Aorta (tissue), 5 donors: ENCODE data around the gene PMPCA. TPM values are rescaled to one million over a fixed set of nuclear protein-coding genes. Genes with fewer than 3 reads are reported as not detected.

Experiments used
- ATAC-seq: fragments of 200-7000 bp; cut with Tn5 transposase; one replicate; pipeline ENCODE4 v1.9.1; 2022; ENCODE audit warnings: moderate library complexity; ENCODE audit not compliant: low FRiP score
- DNase-seq, 2 donors: peaks; one replicate each; pipeline ENCODE4 v3.0.0-alpha.2; 2020
- H3K27ac ChIP-seq, 2 donors: one replicate each; pipeline ENCODE4 v1.5.1; 2013; ENCODE audit warnings: low read length in 2 of 2, mild to moderate bottlenecking in 2 of 2, moderate library complexity in 2 of 2, control low read depth in 1 of 2, inconsistent platforms in 1 of 2, low read depth in 1 of 2
- H3K27me3 ChIP-seq, 2 donors: one replicate each; pipeline ENCODE4 v1.6.1; 2013; ENCODE audit warnings: control low read depth in 1 of 2, low read length in 1 of 2, mild to moderate bottlenecking in 1 of 2, moderate library complexity in 1 of 2; ENCODE audit not compliant: insufficient read depth in 2 of 2, control insufficient read depth in 1 of 2
- H3K36me3 ChIP-seq, 2 donors: one replicate each; pipeline ENCODE4 v1.6.1; 2013; ENCODE audit warnings: control low read depth in 1 of 2, low read length in 1 of 2, mild to moderate bottlenecking in 1 of 2; ENCODE audit not compliant: insufficient read depth in 2 of 2, control insufficient read depth in 1 of 2
- H3K4me1 ChIP-seq, 2 donors: one replicate each; pipeline ENCODE4 v1.6.1; 2013; ENCODE audit warnings: low read length in 2 of 2, control low read depth in 1 of 2, mild to moderate bottlenecking in 1 of 2, moderate library complexity in 1 of 2; ENCODE audit not compliant: insufficient read depth in 2 of 2, control insufficient read depth in 1 of 2
- H3K4me3 ChIP-seq, 2 donors: one replicate each; pipeline ENCODE4 v1.5.1; 2013; ENCODE audit warnings: low read length in 2 of 2, control low read depth in 1 of 2, mild to moderate bottlenecking in 1 of 2
- H3K9me3 ChIP-seq: one replicate; pipeline ENCODE4 v1.6.1; 2013; ENCODE audit warnings: mild to moderate bottlenecking, low read length; ENCODE audit not compliant: control insufficient read depth
- WGBS, 2 donors: extraction: QIAGEN DNeasy Blood & Tissue Kit; methylation state at CpG; one replicate each; pipeline ENCODE4 v1.1.7; 2013; 5-methylcytosine and 5-hydroxymethylcytosine counted together
- intact Hi-C, 2 donors: fragments of 100-400 bp; cut with DNase I; formaldehyde crosslinking; loops; one replicate each; pipeline versions ENCODE4 v1.14.2 to v1.15.0; 2022
- polyA plus RNA-seq, 2 donors: library from polyadenylated mRNA; stranded (reverse); fragments of 200-250 nt; gene quantifications; one replicate each; pipeline ENCODE4 v1.2.3, GENCODE V29; 2013
- total RNA-seq, 2 donors: library from RNA; stranded (reverse); fragmentation: NEBNext Ultra II Directional; extraction: Animal tissue kit (Norgen Biotek cat#: 25700); gene quantifications; one replicate each; pipeline ENCODE4 v1.2.1, GENCODE V29; 2021
- donor health status: healthy with polysubstance abuse.
- donor health status: Bipolar disorder and iron deficiency.
- donor health status: DM: no; HTN: no; CAD: no.
- donor health status: DM: no; HTN: no; CAD: no.
- donor health status: DM: yes; HTN: yes; CAD: no.

Gene PMPCA
- total and polyA plus RNA-seq, 4 donors: 16.2 to 72.0 (median 35.0) TPM

DNA sequence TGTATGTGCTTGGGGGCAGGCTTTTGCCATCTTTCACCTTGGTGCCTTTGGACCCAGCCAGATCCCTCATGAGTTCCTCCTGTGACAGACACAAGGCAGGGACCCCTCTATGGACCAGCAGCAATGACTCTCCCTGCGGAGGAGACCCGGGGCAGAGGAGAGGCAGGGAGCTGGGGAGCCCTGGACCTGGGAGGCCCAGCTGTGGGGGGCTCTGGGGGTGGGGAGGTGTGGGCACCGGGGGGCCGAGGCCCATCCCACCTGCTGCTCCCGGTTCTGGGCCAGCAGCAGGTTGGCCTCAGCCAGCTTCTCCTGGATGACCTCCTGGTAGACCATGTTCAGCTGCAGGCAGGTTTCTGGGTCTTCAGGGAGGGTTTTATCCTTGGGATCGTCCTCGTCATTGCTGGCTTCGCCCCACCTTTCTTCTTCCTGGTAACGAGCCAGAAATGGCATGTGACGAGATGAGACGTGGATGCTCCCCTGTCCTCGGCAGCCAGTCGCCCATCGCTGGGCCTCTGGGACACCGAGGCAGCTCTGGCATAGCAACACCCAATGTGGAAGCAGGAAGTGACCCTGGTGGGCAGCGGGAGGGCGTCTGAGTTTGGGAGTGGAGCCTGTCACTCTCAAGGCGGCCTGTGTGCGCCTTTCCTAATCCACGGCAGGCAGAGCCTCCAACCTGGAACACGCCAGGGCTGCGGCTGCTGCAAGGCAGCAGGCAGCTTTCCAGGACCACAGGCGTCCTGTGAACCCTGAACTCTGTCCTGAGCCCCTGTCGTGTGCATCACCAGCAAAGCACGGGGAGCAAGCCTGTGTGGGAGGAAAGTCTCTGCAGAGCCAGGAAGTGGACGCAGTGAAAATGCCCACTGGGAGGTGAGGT lies 14.9 kb upstream of the PMPCA start:
- no peak for ATAC-seq

DNA sequence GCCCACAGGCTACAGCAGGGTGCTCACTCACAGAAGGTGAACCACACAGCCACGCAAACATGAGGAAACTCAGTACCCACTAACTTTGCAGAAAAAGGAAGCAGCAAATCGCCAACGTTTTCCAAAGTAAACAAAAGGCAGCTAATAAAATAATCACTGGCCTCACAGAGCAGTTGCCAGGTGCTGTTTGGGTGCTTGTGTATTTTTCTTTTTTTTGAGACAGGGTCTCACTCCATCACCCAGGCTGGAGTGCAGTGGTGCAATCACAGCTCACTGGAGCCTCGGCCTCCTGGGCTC lies 14.3 kb upstream of the PMPCA start:
- Histone ChIP-seq H3K27ac (no peak overlapping the region), H3K27me3 (no peaks in the 10 kb centered on the region), H3K9me3 (no peaks in the 10 kb centered on the region), H3K4me3 (no peak overlapping the region), H3K36me3 (peaks cover 0 to 4% of the 10 kb centered on the region in 2 donors), H3K4me1 (no peaks in the 10 kb centered on the region)
- ATAC-seq: no peak
- intact Hi-C loops: no loop called here
- no peak for DNase-seq
- 65 to 68% methylated on average over 4 of the region's 4 CpGs for WGBS, 2 donors

More for the DNA sequence above, 14.9 kb upstream of the PMPCA start:
- H3K36me3 ChIP-seq: peaks cover 0 to 4% of the 10 kb centered on the region in 2 donors
- no peaks in the 10 kb centered on the region for H3K9me3 ChIP-seq
- DNase-seq: no peak
- 87 to 88% methylated on average over 26 of the region's 26 CpGs for WGBS, 2 donors
- intact Hi-C loops: no loop called here
- H3K27ac ChIP-seq: no peak overlapping the region
- no peak overlapping the region for H3K4me3 ChIP-seq
- H3K27me3 ChIP-seq: no peaks in the 10 kb centered on the region
- H3K4me1 ChIP-seq: no peaks in the 10 kb centered on the region

DNA sequence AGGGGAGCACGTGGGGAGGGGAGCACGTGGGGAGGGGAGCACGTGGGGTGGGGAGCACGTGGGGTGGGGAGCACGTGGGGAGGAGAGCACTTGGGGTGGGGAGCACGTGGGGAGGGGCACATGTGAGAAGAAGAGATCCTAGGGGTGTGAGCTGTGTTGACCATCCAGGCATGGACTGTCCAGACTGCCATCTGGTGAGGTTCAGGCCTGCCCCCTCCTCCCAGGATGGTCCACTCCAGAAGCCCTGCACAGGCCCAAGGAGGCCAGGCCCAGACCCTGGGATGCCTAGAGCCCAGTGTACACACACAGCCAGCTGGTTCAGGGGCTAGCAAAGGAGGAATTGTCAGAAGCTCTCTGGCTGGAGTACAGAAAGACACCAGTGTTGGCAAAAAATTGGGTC lies 12.8 kb upstream of the PMPCA start:
- H3K27ac ChIP-seq: no peak overlapping the region
- H3K36me3 ChIP-seq: peaks cover 0 to 4% of the 10 kb centered on the region in 2 donors
- DNase-seq (no peak), ATAC-seq (no peak)
- no peak overlapping the region for H3K4me3 ChIP-seq
- no peaks in the 10 kb centered on the region for H3K9me3 ChIP-seq
- no peaks in the 10 kb centered on the region for H3K4me1 ChIP-seq
- H3K27me3 ChIP-seq: no peaks in the 10 kb centered on the region
- WGBS, 2 donors: 73 to 74% methylated on average over 3 to 6 of the region's 6 CpGs
- intact Hi-C loops: no loop called here

DNA sequence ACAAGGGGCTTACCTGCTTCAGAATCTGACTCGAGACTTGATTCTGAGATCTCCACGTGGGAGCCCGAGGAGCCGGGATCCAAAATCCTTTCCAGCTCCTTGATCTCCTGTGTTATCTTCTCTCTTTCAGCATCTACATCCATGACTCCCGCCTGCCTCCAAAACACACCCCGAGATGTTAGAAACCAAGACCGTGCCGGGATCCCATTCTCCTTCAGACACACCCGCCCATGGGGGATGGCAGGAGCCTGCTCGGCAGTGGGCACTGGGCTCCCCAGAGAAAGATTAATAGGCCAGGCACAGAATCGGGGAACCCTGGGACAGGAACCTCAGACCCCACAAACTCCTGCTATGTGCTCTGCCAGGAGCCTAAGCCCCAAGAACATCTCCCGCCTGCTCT lies 12.2 kb upstream of the PMPCA start:
- 92% methylated on average over 12 of the region's 12 CpGs for WGBS, 2 donors
- ATAC-seq: no peak
- peaks cover 0 to 4% of the 10 kb centered on the region in 2 donors for H3K36me3 ChIP-seq
- no peak overlapping the region for H3K4me3 ChIP-seq
- DNase-seq: no peak
- no peaks in the 10 kb centered on the region for H3K27me3 ChIP-seq
- intact Hi-C loops: no loop called here
- no peak overlapping the region for H3K27ac ChIP-seq
- H3K9me3 ChIP-seq: no peaks in the 10 kb centered on the region
- H3K4me1 ChIP-seq: no peaks in the 10 kb centered on the region

DNA sequence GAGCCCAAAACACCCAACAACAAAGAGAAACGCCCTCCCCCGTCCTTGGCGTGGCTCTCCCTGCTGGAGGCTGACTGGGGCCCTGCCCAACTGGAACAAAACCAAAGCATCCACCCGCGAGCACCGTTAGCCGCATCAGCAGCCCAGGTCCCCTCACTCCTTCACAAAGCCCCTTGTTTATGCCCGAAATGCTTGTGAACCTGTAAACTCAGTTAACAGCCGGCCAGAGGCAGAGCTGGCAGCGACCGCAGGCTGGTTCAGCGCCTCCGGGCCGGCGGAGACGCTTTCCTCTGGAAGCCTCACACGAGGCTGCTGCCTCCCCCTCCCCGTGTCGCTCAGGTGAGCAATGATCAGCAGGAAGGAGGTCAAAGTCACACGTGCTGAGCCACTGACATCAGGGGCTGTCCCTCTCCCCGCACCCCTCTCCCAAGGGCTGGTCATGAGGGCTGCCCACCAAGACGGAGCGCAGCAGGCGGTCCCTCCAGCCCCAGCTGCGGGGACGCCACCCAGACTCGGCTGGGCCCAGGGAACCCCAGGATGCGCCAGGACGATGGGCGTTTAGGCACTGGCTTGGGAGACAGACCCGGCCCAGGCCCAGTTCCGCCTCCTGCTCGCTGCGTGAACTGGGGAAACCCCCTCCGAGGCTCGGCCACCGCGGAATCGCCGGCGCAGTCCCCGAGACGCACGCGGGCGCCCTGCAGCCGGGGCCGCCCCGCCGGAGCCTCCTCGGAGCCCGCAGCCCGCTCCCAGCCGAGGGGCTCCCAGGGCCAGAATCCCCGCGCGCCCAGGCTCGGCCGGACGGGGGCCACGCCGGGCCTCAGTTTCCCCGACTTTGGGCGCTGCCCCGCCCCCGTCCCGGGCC lies 11.1 kb upstream of the PMPCA start:
- peak overlapping the region; percentile 78 to 85 for H3K4me3 ChIP-seq
- 1% methylated on average over 51 to 67 of the region's 67 CpGs for WGBS, 2 donors
- no peaks in the 10 kb centered on the region for H3K9me3 ChIP-seq
- H3K27ac ChIP-seq: no peak overlapping the region
- no peaks in the 10 kb centered on the region for H3K27me3 ChIP-seq
- intact Hi-C loops: no loop called here
- peaks cover 0 to 4% of the 10 kb centered on the region in 2 donors for H3K36me3 ChIP-seq
- H3K4me1 ChIP-seq: no peaks in the 10 kb centered on the region
- no peak for DNase-seq
- no peak for ATAC-seq

DNA sequence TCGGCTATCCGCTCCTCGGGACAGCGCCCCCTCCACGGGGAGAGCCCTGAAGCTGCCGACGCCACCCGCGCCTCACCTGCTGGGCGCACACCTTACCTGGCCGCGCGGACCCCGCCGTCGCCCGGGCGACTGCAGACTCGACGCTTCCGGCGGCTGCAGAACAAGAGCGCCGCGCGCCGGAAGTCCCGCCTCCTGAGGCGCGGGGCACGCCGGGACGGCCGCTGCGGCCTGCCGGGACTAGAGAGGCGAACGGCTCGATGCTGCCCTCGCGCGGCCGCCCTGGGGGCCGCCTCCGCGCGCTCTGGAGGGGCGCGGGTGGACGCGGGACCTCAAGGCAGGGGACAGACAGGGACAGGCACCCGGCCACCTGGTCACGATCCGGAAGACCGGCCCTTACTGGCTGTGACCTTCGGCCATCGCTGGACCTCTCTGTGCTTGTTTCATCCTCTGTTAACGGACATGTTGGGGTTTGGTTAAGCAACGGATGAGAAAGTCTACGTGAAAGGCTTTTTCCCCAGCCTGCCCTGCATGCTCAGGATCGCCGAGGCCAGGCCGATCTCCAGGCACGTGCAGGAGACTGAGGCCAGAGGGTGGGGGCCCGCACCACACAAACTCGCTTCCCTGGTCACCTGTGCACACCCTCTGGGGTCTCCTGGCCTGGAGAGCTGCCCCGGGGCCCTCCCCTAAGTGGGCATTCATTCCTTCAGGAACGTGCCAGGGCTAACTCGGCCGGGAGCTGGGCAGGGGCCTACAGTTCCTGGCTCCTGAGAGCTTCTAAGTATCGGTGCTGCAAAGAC lies 10.2 kb upstream of the PMPCA start, which contains the start of gene SNAPC4:
Gene SNAPC4, minus strand, starts transcription at position 133 of the 797 bp plus-strand sequence. CDS start 1,742 bp downstream, outside the sequence.
- intact Hi-C loops: no loop called here
- peaks cover 0 to 3% of the 10 kb centered on the region in 2 donors for H3K36me3 ChIP-seq

DNA sequence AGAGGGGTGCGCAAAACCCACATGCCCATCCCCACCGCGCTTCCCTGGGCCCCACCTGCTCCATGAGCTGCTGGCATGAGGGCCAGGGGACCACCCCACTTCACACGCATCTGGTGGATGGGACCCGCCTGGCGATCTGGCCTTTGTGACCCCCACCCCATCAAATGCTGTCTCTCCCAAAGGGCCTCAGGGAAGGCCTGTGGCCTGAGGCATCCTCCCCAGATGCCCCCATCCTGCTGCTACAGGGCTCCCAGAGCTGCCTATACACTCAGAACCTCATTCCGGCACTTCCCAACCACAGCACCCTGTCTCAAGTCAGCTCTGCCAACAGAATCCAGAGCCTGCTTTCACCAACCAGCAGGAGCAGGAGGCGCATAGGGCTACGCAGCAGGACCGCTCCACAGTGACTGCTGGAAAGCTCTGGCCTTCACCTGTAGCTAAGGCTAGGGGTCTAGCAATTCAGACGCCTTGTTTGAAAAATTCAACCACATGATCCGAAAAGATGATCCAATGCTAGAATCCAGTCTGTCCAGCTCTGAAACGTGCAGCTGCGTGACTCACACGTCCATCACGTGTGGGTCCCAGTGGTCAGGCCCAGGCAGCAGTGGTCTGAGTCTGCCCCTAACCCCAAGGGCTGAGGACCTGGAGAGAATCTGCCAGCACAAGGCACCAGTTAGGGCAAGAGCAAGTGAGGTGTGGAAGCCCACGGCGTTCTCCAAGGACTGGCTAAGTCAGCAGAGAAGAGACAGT lies 9.1 kb upstream of the PMPCA start:
- no peaks in the 10 kb centered on the region for H3K36me3 ChIP-seq
- no peak overlapping the region for H3K4me3 ChIP-seq
- WGBS, 2 donors: 89 to 90% methylated on average over 18 of the region's 18 CpGs
- intact Hi-C loops: no loop called here
- ATAC-seq (no peak), DNase-seq (no peak)
- no peaks in the 10 kb centered on the region for H3K9me3 ChIP-seq
- H3K4me1 ChIP-seq: no peaks in the 10 kb centered on the region
- no peaks in the 10 kb centered on the region for H3K27me3 ChIP-seq
- H3K27ac ChIP-seq: no peak overlapping the region

More for the DNA sequence above, 10.2 kb upstream of the PMPCA start, which contains the start of gene SNAPC4:
- Histone ChIP-seq H3K27me3 (no peaks in the 10 kb centered on the region), H3K27ac (peak within 1 kb of the TSS in 1 of 2 donors; percentile 10), H3K9me3 (no peaks in the 10 kb centered on the region), H3K4me1 (no peaks in the 10 kb centered on the region), H3K4me3 (peak within 1 kb of the TSS; percentile 78 to 85)
- WGBS, 2 donors: 4 to 5% methylated on average over 63 to 71 of the region's 71 CpGs
- peak; percentile 94 for ATAC-seq
- peak; percentile 90 to 96 for DNase-seq

DNA sequence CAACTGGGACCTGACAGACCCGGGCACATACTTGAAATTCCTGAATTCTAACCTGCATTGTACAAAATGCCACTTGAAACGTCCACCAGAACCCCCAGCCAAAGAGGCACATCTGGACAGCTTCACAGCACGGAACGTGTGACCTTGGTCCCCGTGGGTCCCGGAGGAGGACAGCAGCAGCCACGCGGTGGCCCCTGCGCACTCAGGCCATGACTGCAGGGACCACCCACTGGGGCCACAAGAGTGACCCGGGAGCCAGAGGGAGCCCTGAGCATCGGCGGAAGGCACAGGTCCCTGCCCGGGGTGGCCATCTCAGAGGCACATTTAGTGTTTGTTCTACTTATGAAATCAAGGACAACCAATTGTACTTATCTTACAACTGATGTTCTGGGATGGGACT lies 8.4 kb upstream of the PMPCA start:
- ATAC-seq (no peak), DNase-seq (no peak)
- H3K27ac ChIP-seq: no peak overlapping the region
- WGBS, 2 donors: 68% methylated on average over 13 of the region's 13 CpGs
- no peaks in the 10 kb centered on the region for H3K4me1 ChIP-seq
- H3K9me3 ChIP-seq: no peaks in the 10 kb centered on the region
- no peaks in the 10 kb centered on the region for H3K36me3 ChIP-seq
- no peaks in the 10 kb centered on the region for H3K27me3 ChIP-seq
- H3K4me3 ChIP-seq: no peak overlapping the region
- intact Hi-C loops: no loop called here
